Fibroblast of skin of left quadriceps (primary cell): ENCODE results near the gene PHKG1.
"Not testable (repeated sequence)": the region's sequence is repeated elsewhere in the genome, so short reads cannot be mapped to it uniquely, and the experiment has no call there.

Source experiments
- DNase-seq, 2 experiments: peaks; one replicate each; pipeline ENCODE4 v3.0.0-alpha.2; 2013; ENCODE audit warnings: low read depth in 2 of 2

PHKG1 gene

DNA sequence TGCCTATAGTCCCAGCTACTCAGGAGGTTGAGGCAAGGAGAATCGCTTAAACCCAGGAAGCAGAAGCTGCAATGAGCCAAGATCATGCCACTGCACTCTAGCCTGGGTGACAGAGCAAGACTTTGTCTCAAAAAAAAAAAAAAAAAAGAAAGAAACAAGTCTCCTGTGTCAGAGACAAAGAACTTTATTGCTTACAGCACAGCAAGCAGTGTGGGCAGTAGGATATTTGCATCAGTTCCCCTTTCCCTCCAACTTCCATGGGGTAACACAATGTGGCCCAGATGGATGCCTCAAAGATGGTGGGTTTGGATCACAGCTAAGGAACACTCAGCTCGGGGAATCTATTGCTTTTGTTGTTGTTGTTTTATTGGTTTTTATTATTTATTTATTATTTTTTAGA is 47.0 kb downstream of the PHKG1 start:
- not testable (repeated sequence) for DNase-seq

- no peak for DNase-seq
These were observed 52.0 kb downstream of the PHKG1 start for GRCh38 chr7:56040730-56041129.

GRCh38 chr7:56033671-56034432 is 58.9 kb downstream of the PHKG1 start:
- peak; percentile 49 to 57 for DNase-seq

- DNase-seq: not testable (repeated sequence)
These were observed 60.2 kb downstream of the PHKG1 start for GRCh38 chr7:56032578-56032977.

GRCh38 chr7:56031556-56031955 is 61.2 kb downstream of the PHKG1 start:
- DNase-seq: not testable (repeated sequence)

DNA sequence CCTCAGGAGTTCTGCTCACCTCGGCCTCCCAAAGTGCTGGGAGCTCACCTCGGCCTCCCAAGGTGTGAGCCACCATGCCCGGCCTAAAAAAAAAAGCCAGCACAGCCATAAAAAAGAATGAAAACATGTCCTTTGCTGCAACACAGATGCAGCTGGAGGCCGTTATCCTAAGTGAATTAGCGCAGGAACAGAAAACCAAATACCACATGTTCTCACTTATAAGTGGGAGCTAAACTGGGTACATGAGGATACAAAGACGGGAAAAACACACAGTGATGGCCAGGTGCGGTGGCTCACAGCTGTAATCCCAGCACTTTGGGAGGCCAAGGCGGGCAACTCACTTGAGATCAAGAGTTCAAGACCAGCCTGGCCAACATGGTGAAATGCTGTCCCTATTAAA is 62.4 kb downstream of the PHKG1 start:
- DNase-seq: no peak
